Measurements from ENCODE around the gene NMBR. TPM values are rescaled to one million over a fixed set of nuclear protein-coding genes. Genes with fewer than 3 reads are reported as not detected.
A peak's percentile ranks its signal among the peaks of the same experiment; 100 is the strongest.

NMBR gene
- not detected in 2 replicates for total RNA-seq

DNA sequence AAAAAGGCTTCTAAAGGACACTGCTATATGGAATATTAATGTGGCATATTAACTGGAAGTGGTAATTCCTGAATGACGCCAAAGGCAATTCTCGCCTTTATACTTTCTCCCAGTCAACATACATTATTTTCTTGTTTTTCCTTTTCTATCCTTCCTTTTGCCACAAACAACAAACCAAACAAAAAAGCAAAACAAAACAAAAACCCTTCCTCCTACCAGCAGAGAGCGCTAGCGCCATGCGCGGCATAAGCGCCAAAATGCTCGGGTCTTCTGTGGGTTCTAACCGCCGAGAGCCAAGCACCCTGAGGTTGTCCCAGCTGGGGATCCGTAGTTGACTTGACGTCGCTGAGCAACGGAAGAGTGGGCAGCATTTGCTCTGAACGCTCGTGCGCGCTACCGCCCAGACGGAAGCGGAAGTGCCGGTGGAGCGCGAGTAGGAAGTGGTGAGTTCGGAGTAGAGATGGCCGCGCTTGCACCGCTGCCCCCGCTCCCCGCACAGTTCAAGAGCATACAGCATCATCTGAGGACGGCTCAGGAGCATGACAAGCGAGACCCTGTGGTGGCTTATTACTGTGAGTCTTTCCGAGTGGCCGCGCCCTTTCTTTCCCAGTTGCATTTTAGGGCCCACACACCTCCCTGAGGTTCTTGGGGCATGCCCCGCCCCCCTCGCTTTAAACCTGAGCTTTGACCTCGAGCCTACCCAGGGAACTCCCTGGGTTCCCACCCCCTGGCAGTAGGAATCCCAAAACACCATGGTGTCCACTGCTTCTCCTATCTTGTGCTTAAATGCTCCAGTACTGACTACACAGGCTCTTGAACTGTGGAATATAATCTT is at the start of gene NMBR, which contains the start of gene VTA1:
NMBR (minus strand) TSS at position 295 of the 835 bp plus-strand sequence. CDS start 58,464 bp downstream, outside the sequence.
VTA1 (plus strand) TSS at position 436 of the 835 bp plus-strand sequence; CDS start at position 461, 25 bp downstream.
- TF ChIP-seq, protein P1, sequence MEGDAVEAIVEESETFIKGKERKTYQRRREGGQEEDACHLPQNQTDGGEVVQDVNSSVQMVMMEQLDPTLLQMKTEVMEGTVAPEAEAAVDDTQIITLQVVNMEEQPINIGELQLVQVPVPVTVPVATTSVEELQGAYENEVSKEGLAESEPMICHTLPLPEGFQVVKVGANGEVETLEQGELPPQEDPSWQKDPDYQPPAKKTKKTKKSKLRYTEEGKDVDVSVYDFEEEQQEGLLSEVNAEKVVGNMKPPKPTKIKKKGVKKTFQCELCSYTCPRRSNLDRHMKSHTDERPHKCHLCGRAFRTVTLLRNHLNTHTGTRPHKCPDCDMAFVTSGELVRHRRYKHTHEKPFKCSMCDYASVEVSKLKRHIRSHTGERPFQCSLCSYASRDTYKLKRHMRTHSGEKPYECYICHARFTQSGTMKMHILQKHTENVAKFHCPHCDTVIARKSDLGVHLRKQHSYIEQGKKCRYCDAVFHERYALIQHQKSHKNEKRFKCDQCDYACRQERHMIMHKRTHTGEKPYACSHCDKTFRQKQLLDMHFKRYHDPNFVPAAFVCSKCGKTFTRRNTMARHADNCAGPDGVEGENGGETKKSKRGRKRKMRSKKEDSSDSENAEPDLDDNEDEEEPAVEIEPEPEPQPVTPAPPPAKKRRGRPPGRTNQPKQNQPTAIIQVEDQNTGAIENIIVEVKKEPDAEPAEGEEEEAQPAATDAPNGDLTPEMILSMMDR (IDR thresholded peaks at IDR 0.05; ENCODE audit: extremely low read depth, low read depth, low read length), result peak; percentile 97

DNA sequence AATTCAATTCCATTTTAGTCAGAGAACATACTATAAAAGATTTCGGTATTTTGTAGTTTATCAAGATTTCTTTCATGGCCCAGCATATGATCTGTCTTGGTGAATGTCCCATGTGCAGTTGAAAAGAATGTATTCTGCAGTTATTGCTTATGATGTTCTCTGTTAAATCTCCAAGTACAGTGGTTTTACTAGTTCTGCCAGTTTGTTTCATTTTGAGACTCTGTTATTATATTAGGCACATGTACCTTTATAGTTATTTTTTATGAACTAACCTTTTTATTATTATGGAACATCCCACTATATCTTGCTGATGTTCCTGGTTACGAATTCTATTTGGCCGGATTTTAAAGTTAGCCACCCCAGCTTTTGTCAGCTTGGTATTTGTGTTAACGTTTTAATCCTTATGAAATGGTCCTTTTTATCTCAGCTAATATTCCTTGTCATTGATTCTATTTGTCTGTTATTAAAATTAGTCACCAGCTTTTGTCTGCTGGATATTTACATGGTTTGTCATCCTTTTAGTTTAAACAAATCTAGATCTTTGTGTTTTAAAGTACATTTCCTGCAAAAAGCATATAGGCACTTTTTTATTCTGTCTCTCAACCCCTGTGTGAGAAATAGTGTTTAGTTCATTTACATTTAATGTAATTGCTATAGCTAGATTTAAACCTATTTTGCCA is 49.1 kb upstream of the NMBR start:
- Histone ChIP-seq H3K9me3 (ENCODE audit: low read depth, low read length) (no peaks in the 10 kb centered on the region), H3K4me2 (ENCODE audit: insufficient read depth, low read length) (no peak overlapping the region)
- no peak for DNase-seq (ENCODE audit: insufficient read length, low spot score, missing footprints)

More for the DNA sequence above, at the start of gene NMBR, which contains the start of gene VTA1:
- H4K20me1 ChIP-seq (ENCODE audit: insufficient read depth, low read length), result peaks cover 6% of the 10 kb centered on the region
- H3K36me3 ChIP-seq (ENCODE audit: insufficient read depth, low read length), result no peaks in the 10 kb centered on the region
- no peaks in the 10 kb centered on the region for H3K27me3 ChIP-seq (ENCODE audit: insufficient read depth, low read length)
- peak; percentile 84 for DNase-seq (ENCODE audit: insufficient read length, low spot score, missing footprints)
- H3K27ac ChIP-seq (ENCODE audit: low read depth, low read length), result peak within 1 kb of the TSS; percentile 66
- peak within 1 kb of the TSS; percentile 96 for H3K4me2 ChIP-seq (ENCODE audit: insufficient read depth, low read length)
- peak within 1 kb of the TSS; percentile 96 for H2AFZ ChIP-seq (ENCODE audit: low read length)
- H3K4me1 ChIP-seq (ENCODE audit: insufficient read depth, low read length), result peaks cover 22% of the 10 kb centered on the region
- H3K79me2 ChIP-seq (ENCODE audit: insufficient read depth, low read length), result peaks cover 49% of the 10 kb centered on the region
- peak within 1 kb of the TSS; percentile 87 for H3K4me3 ChIP-seq (ENCODE audit: insufficient read depth, low read length)
- H3K9me3 ChIP-seq (ENCODE audit: low read depth, low read length), result no peaks in the 10 kb centered on the region

DNA sequence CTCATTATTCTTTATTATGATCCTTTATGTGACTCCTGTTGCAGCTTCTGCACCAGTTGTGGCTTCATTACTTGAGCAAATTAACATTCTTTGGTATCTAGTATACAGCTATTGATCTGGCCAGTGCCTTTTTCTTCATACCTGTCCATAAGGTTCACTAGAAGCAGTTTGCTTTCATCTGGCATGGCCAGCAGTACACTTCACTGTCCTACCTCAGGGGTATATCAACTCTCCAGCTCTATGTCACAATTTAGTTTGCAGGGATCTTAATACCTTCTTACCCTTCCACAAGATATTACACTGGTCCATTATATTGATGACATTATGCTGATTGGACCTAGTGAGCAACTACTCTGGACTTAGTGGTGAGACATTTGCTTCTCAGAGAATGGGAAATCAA is 46.7 kb upstream of the NMBR start:
- Histone ChIP-seq H3K4me3 (ENCODE audit: insufficient read depth, low read length) (no peak overlapping the region), H3K27ac (ENCODE audit: low read depth, low read length) (no peak overlapping the region), H4K20me1 (ENCODE audit: insufficient read depth, low read length) (no peaks in the 10 kb centered on the region), H3K36me3 (ENCODE audit: insufficient read depth, low read length) (peaks cover 9% of the 10 kb centered on the region), H3K9me3 (ENCODE audit: low read depth, low read length) (no peaks in the 10 kb centered on the region), H2AFZ (ENCODE audit: low read length) (no peak overlapping the region), H3K4me2 (ENCODE audit: insufficient read depth, low read length) (no peak overlapping the region), H3K79me2 (ENCODE audit: insufficient read depth, low read length) (peaks cover 34% of the 10 kb centered on the region), H3K4me1 (ENCODE audit: insufficient read depth, low read length) (no peaks in the 10 kb centered on the region), H3K27me3 (ENCODE audit: insufficient read depth, low read length) (no peaks in the 10 kb centered on the region)
- TF ChIP-seq, protein P1 (IDR thresholded peaks at IDR 0.05; ENCODE audit: extremely low read depth, low read depth, low read length), result no peak
- DNase-seq (ENCODE audit: insufficient read length, low spot score, missing footprints), result no peak

More for the DNA sequence above, 49.1 kb upstream of the NMBR start:
- peaks cover 37% of the 10 kb centered on the region for H3K79me2 ChIP-seq (ENCODE audit: insufficient read depth, low read length)
- H4K20me1 ChIP-seq (ENCODE audit: insufficient read depth, low read length), result no peaks in the 10 kb centered on the region
- no peaks in the 10 kb centered on the region for H3K27me3 ChIP-seq (ENCODE audit: insufficient read depth, low read length)
- H2AFZ ChIP-seq (ENCODE audit: low read length), result no peak overlapping the region
- H3K27ac ChIP-seq (ENCODE audit: low read depth, low read length), result no peak overlapping the region
- TF ChIP-seq, protein P1 (IDR thresholded peaks at IDR 0.05; ENCODE audit: extremely low read depth, low read depth, low read length), result no peak
- H3K4me1 ChIP-seq (ENCODE audit: insufficient read depth, low read length), result no peaks in the 10 kb centered on the region
- H3K4me3 ChIP-seq (ENCODE audit: insufficient read depth, low read length), result no peak overlapping the region
- peaks cover 10% of the 10 kb centered on the region for H3K36me3 ChIP-seq (ENCODE audit: insufficient read depth, low read length)

DNA sequence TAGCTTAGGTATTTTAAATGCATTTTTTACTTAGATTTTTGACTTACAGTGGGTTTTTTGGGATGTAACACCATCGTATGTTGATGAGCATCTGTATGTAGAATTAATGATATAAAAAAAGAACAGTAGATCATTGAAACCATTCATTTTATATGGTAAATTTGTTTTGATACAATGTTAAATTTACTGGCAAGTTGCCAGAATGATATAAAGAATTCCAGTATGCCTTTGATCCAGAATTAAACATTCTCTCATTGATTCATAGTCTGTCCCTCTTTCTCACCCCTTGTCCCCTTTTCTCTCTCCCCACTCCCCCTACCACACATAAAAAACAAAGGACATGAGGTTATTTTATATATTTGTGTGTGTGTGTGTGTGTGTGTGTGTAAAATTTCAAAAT is 45.4 kb upstream of the NMBR start:
- Histone ChIP-seq H3K36me3 (ENCODE audit: insufficient read depth, low read length) (peaks cover 5% of the 10 kb centered on the region), H3K4me2 (ENCODE audit: insufficient read depth, low read length) (no peak overlapping the region), H3K9me3 (ENCODE audit: low read depth, low read length) (no peaks in the 10 kb centered on the region), H3K27me3 (ENCODE audit: insufficient read depth, low read length) (no peaks in the 10 kb centered on the region), H3K4me1 (ENCODE audit: insufficient read depth, low read length) (no peaks in the 10 kb centered on the region), H3K79me2 (ENCODE audit: insufficient read depth, low read length) (peaks cover 33% of the 10 kb centered on the region), H4K20me1 (ENCODE audit: insufficient read depth, low read length) (no peaks in the 10 kb centered on the region), H3K27ac (ENCODE audit: low read depth, low read length) (no peak overlapping the region), H2AFZ (ENCODE audit: low read length) (no peak overlapping the region), H3K4me3 (ENCODE audit: insufficient read depth, low read length) (no peak overlapping the region)
- TF ChIP-seq, protein P1 (IDR thresholded peaks at IDR 0.05; ENCODE audit: extremely low read depth, low read depth, low read length), result no peak
- DNase-seq (ENCODE audit: insufficient read length, low spot score, missing footprints), result no peak

Measured in osteoblast (primary cell).